ENCODE results near the gene MORF4L1. TPM values are rescaled to one million over a fixed set of nuclear protein-coding genes. Genes with fewer than 3 reads are reported as not detected.

The MORF4L1 gene
- total RNA-seq, 6 experiments from 2014 or later, result 86.9 to 126 (median 115) TPM

- H3K4me3 ChIP-seq, result no peak overlapping the region
- TF ChIP-seq POLR2A (IDR thresholded peaks at IDR 0.05) (no peak), CTCF (IDR thresholded peaks at IDR 0.05) (peak; percentile 56 to 67 (median 63))
- WGBS (ENCODE audit: insufficient coverage, low coverage, low lambda C conversion rate, missing lambda C conversion rate), result 44% methylated on average over 3 of the region's 5 CpGs
- no peaks in the 10 kb centered on the region for H3K9me3 ChIP-seq
- peak; percentile 49 to 69 (median 62) for ATAC-seq
- H3K27ac ChIP-seq, result no peak overlapping the region
- peaks cover 5 to 41% (median 10%) of the 10 kb centered on the region in 4 donors for H3K36me3 ChIP-seq
- H3K27me3 ChIP-seq, result no peaks in the 10 kb centered on the region
- peaks cover 0 to 44% (median 8%) of the 10 kb centered on the region in 4 donors for H3K4me1 ChIP-seq
- intact Hi-C loops (cut with DNase I), result no loop called here
- no peak for DNase-seq
Observed at GRCh38 chr15:78909791-78910228, 37.1 kb downstream of the MORF4L1 start.

GRCh38 chr15:78910271-78910670 is 37.6 kb downstream of the MORF4L1 start:
- no peak overlapping the region for H3K4me3 ChIP-seq
- WGBS (ENCODE audit: insufficient coverage, low coverage, low lambda C conversion rate, missing lambda C conversion rate), result 74% methylated on average over 7 of the region's 7 CpGs
- H3K27ac ChIP-seq, result no peak overlapping the region
- peaks cover 0 to 43% (median 7%) of the 10 kb centered on the region in 4 donors for H3K4me1 ChIP-seq
- no peaks in the 10 kb centered on the region for H3K9me3 ChIP-seq
- DNase-seq, result no peak
- TF ChIP-seq POLR2A (IDR thresholded peaks at IDR 0.05), result no peak
- no peaks in the 10 kb centered on the region for H3K27me3 ChIP-seq
- H3K36me3 ChIP-seq, result peaks cover 5 to 38% (median 10%) of the 10 kb centered on the region in 4 donors
- no peak for ATAC-seq
- intact Hi-C loops (cut with DNase I), result no loop called here

- TF ChIP-seq CTCF (IDR thresholded peaks at IDR 0.05), result no peak
- TF ChIP-seq POLR2A (IDR thresholded peaks at IDR 0.05), result no peak
- no peak overlapping the region for H3K27ac ChIP-seq
- H3K4me1 ChIP-seq, result peaks cover 0 to 39% (median 0%) of the 10 kb centered on the region in 4 donors
- H3K4me3 ChIP-seq, result no peak overlapping the region
- H3K36me3 ChIP-seq, result peaks cover 5 to 26% (median 8%) of the 10 kb centered on the region in 4 donors
- intact Hi-C loops (cut with DNase I), result no loop called here
- ATAC-seq (no peak), DNase-seq (no peak)
- 60% methylated on average over 2 of the region's 2 CpGs for WGBS (ENCODE audit: insufficient coverage, low coverage, low lambda C conversion rate, missing lambda C conversion rate)
- no peaks in the 10 kb centered on the region for H3K27me3 ChIP-seq
- no peaks in the 10 kb centered on the region for H3K9me3 ChIP-seq
Observed at GRCh38 chr15:78912316-78912715, 39.6 kb downstream of the MORF4L1 start.

GRCh38 chr15:78913012-78913411 is 40.3 kb downstream of the MORF4L1 start:
- Histone ChIP-seq H3K36me3 (peaks cover 5 to 24% (median 7%) of the 10 kb centered on the region in 4 donors), H3K9me3 (no peaks in the 10 kb centered on the region), H3K4me3 (no peak overlapping the region), H3K27ac (no peak overlapping the region), H3K4me1 (peaks cover 0 to 44% (median 0%) of the 10 kb centered on the region in 4 donors), H3K27me3 (no peaks in the 10 kb centered on the region)
- TF ChIP-seq CTCF (IDR thresholded peaks at IDR 0.05), result no peak
- TF ChIP-seq POLR2A (IDR thresholded peaks at IDR 0.05), result no peak
- intact Hi-C loops (cut with DNase I), result no loop called here
- DNase-seq (no peak), ATAC-seq (no peak)
- WGBS (ENCODE audit: insufficient coverage, low coverage, low lambda C conversion rate, missing lambda C conversion rate), result 67% methylated on average over 2 of the region's 3 CpGs

- 65% methylated on average over 6 of the region's 13 CpGs for WGBS (ENCODE audit: insufficient coverage, low coverage, low lambda C conversion rate, missing lambda C conversion rate)
- H3K27ac ChIP-seq, result no peak overlapping the region
- H3K4me1 ChIP-seq, result peaks cover 0 to 44% (median 0%) of the 10 kb centered on the region in 4 donors
- DNase-seq, result no peak
- H3K4me3 ChIP-seq, result no peak overlapping the region
- intact Hi-C loops (cut with DNase I), result no loop called here
- H3K9me3 ChIP-seq, result no peaks in the 10 kb centered on the region
- no peaks in the 10 kb centered on the region for H3K27me3 ChIP-seq
- peaks cover 0 to 21% (median 5%) of the 10 kb centered on the region in 4 donors for H3K36me3 ChIP-seq
- TF ChIP-seq POLR2A (IDR thresholded peaks at IDR 0.05), result no peak
- TF ChIP-seq CTCF (IDR thresholded peaks at IDR 0.05), result peak; percentile 21 to 43 (median 26)
- peak; percentile 34 to 48 (median 36) for ATAC-seq
Observed at GRCh38 chr15:78914027-78914764, 41.5 kb downstream of the MORF4L1 start.
